HepG2 (cell line): Measurements from ENCODE around the gene P2RY8. TPM values are rescaled to one million over a fixed set of nuclear protein-coding genes. Genes with fewer than 3 reads are reported as not detected.

ENCODE experiments used
- ATAC-seq: fragments of 200-7000 bp; cut with Tn5 transposase; 3 replicates; pipeline ENCODE4 v1.9.1; 2020; ENCODE audit warnings: mild to moderate bottlenecking, moderate library complexity
- BruUV-seq: library from RNA; stranded (reverse); fragments of 400-500 nt; replicated peaks from 2 replicates; lab custom pipeline; 2021; lab: Mats Ljungman, UMichigan
- CTCF ChIA-PET: fragments of 300-600 bp; formaldehyde crosslinking; extraction: SDS; loops from one replicate; lab custom pipeline; 2021; ENCODE audit warnings: low total read pairs, inconsistent platforms, low intra/inter-chr PET ratio; lab: Yijun Ruan, JAX
- POLR2A ChIA-PET: fragments of 350-600 bp; sonication (Branson Sonifier 250); formaldehyde crosslinking; loops from one replicate; lab custom pipeline; 2020; ENCODE audit warnings: antibody characterized with exemption, inconsistent platforms; lab: Yijun Ruan, JAX
- DNase-seq: peaks from one replicate; pipeline ENCODE4 v3.0.0-alpha.2; 2015; ENCODE audit warnings: low spot score
- FAIRE-seq: peaks from 3 replicates; lab custom pipeline; 2011; peaks lifted over from hg19 to GRCh38; lab: Jason Lieb, UNC
- H2AFZ ChIP-seq: one replicate; pipeline ENCODE4 v1.6.1; 2011; ENCODE audit warnings: low read length, inconsistent platforms
- H3K27ac ChIP-seq: fragments of 300-600 bp; 3 replicates; pipeline ENCODE4 v1.8.0; 2011; ENCODE audit warnings: mixed run types, mild to moderate bottlenecking, mixed read lengths, low read length, inconsistent platforms; ENCODE audit not compliant: insufficient read depth; ENCODE audit errors: extremely low read length
- H3K27me3 ChIP-seq, 2 experiments: fragments of 200-600 bp in 1 of 2; 2 replicates in 1 of 2; 3 replicates in 1 of 2; pipeline versions ENCODE4 v1.6.0 to v1.8.0; 2011; ENCODE audit warnings: low read length in 2 of 2, mild to moderate bottlenecking in 2 of 2, moderate library complexity in 2 of 2, inconsistent platforms in 1 of 2; ENCODE audit not compliant: insufficient read depth in 2 of 2, control insufficient read depth in 1 of 2
- H3K36me3 ChIP-seq, 2 experiments: fragments of 200-600 bp in 1 of 2; replicated peaks in 1 of 2; 2 replicates in 1 of 2; 3 replicates in 1 of 2; pipeline versions ENCODE4 v1.5.1 to v1.8.0; 2011; ENCODE audit warnings: low read length in 2 of 2, inconsistent platforms in 1 of 2; ENCODE audit not compliant: insufficient read depth in 2 of 2, control insufficient read depth in 1 of 2
- H3K4me1 ChIP-seq: 2 replicates; pipeline ENCODE4 v1.5.1; 2012; ENCODE audit warnings: low read length, inconsistent platforms; ENCODE audit not compliant: insufficient read depth
- H3K4me2 ChIP-seq: 2 replicates; pipeline ENCODE4 v1.6.0; 2011; ENCODE audit warnings: low read depth, low read length, inconsistent platforms
- H3K4me3 ChIP-seq, 3 experiments: fragments of 200-600 bp in 1 of 3; sonication (generic), shearing (Covaris generic) in 1 of 3; replicated peaks in 1 of 3; 2 replicates each; pipeline ENCODE4 v1.5.1; 2011 to 2016; ENCODE audit warnings: low read length in 3 of 3, inconsistent platforms in 2 of 3, low read depth in 2 of 3, mild to moderate bottlenecking in 2 of 3, control low read depth in 1 of 3, mixed read lengths in 1 of 3; ENCODE audit not compliant: insufficient read depth in 1 of 3
- H3K79me2 ChIP-seq: one replicate; pipeline ENCODE4 v1.6.1; 2011; ENCODE audit warnings: low read length, inconsistent platforms; ENCODE audit not compliant: insufficient read depth
- H3K9ac ChIP-seq: 2 replicates; pipeline ENCODE4 v1.6.0; 2011; ENCODE audit warnings: mild to moderate bottlenecking, low read depth, low read length, inconsistent platforms; ENCODE audit not compliant: insufficient read depth
- H3K9me3 ChIP-seq: 2 replicates; pipeline ENCODE4 v1.5.1; 2012; ENCODE audit warnings: mild to moderate bottlenecking, low read length
- H4K20me1 ChIP-seq: 2 replicates; pipeline ENCODE4 v1.6.0; 2011; ENCODE audit warnings: inconsistent platforms, mild to moderate bottlenecking, low read length, moderate library complexity; ENCODE audit not compliant: insufficient read depth
- HNRNPK ChIP-seq: fragments of 200-400 bp; formaldehyde crosslinking; IDR thresholded peaks from 2 replicates; pipeline ENCODE4 v1.6.1; 2018; ENCODE audit warnings: low read length, low read depth, moderate library complexity, mild to moderate bottlenecking; ENCODE audit not compliant: poor library complexity, severe bottlenecking
- KDM1A ChIP-seq: IDR thresholded peaks from 2 replicates; pipeline ENCODE4 v1.6.1; 2016; ENCODE audit warnings: missing compliant biosample characterization
- MBNL3 ChIP-seq: fragments of 250-450 bp; sonication (Bioruptor Pico); conservative IDR thresholded peaks from 2 replicates; pipeline ENCODE4 v1.8.0; 2022; ENCODE audit warnings: mild to moderate bottlenecking, inconsistent platforms
- MTA1 ChIP-seq: sonication (generic); formaldehyde crosslinking; IDR thresholded peaks from 2 replicates; pipeline ENCODE4 v1.4.0; 2020; ENCODE audit warnings: missing genetic modification reagents, mild to moderate bottlenecking, borderline replicate concordance
- POLR2A ChIP-seq, 2 experiments: IDR thresholded peaks; 2 replicates each; pipeline ENCODE4 v1.6.1; 2011; ENCODE audit warnings: low read depth in 2 of 2, low read length in 2 of 2, mild to moderate bottlenecking in 1 of 2, moderate library complexity in 1 of 2; ENCODE audit not compliant: insufficient read depth in 1 of 2
- POLR2AphosphoS5 ChIP-seq: IDR thresholded peaks from 2 replicates; pipeline ENCODE4 v1.6.1; 2012; ENCODE audit warnings: low read depth, low read length
- SP2 ChIP-seq: sonication (generic); formaldehyde crosslinking; IDR thresholded peaks from 2 replicates; pipeline ENCODE4 v1.5.1; 2020; ENCODE audit warnings: mild to moderate bottlenecking, missing genetic modification reagents
- SRSF1 ChIP-seq: fragments of 200-400 bp; formaldehyde crosslinking; optimal IDR thresholded peaks from 2 replicates; pipeline ENCODE3; 2017; ENCODE audit warnings: mild to moderate bottlenecking, low read depth, low read length, moderate library complexity
- TAF1 ChIP-seq: sonication (generic); formaldehyde crosslinking; IDR thresholded peaks from 2 replicates; pipeline ENCODE4 v1.4.0; 2020; ENCODE audit warnings: missing genetic modification reagents
- WIZ ChIP-seq: sonication (generic); formaldehyde crosslinking; IDR thresholded peaks from 2 replicates; pipeline ENCODE4 v1.5.1; 2020; ENCODE audit warnings: mild to moderate bottlenecking, missing genetic modification reagents
- YY1 ChIP-seq: IDR thresholded peaks from 2 replicates; pipeline ENCODE4 v1.6.1; 2011; ENCODE audit warnings: low read length, low read depth, moderate library complexity, mild to moderate bottlenecking; ENCODE audit not compliant: insufficient read depth, insufficient replicate concordance
- ZNF343 ChIP-seq: sonication (generic); formaldehyde crosslinking; IDR thresholded peaks from 2 replicates; pipeline ENCODE4 v1.4.0; 2020; ENCODE audit warnings: mild to moderate bottlenecking, missing genetic modification reagents
- ZNF530 ChIP-seq: sonication (generic); formaldehyde crosslinking; IDR thresholded peaks from 2 replicates; pipeline ENCODE4 v1.5.0; 2020; ENCODE audit warnings: low read depth, mild to moderate bottlenecking, missing genetic modification reagents
- ZSCAN31 ChIP-seq: sonication (generic); formaldehyde crosslinking; IDR thresholded peaks from 2 replicates; pipeline ENCODE4 v1.5.0; 2020; ENCODE audit warnings: low read depth, mild to moderate bottlenecking, missing genetic modification reagents
- WGBS: methylation state at CpG from one replicate; pipeline ENCODE4 v1.1.6; 2017; ENCODE audit warnings: low lambda C conversion rate; 5-methylcytosine and 5-hydroxymethylcytosine counted together
- in situ Hi-C: cut with HindIII; loops from 2 replicates; pipeline ENCODE4 v1.10.0; 2017; ENCODE audit warnings: low pct_unique_long_range_greater_than_20kb; ENCODE audit not compliant: extremely low pct_ligation_motif_present
- intact Hi-C: fragments of 100-400 bp; cut with micrococcal nuclease; formaldehyde crosslinking; loops from one replicate; pipeline ENCODE4 v1.10.0; 2022; ENCODE audit not compliant: unreplicated experiment
- polyA plus RNA-seq, 8 experiments: library from polyadenylated mRNA; depleted of rRNA in 3 of 8; stranded (reverse) in 7 of 8; unstranded in 1 of 8; fragments of >200 nt; fragmentation: Illumina TruSeq in 4 of 8; extraction: Trizol in 4 of 8; gene quantifications; 2 replicates each; pipeline versions ENCODE4 v1.2.1 to v1.2.3, GENCODE V29; 2011 to 2016; ENCODE audit warnings: low read depth in 4 of 8, missing spikeins in 1 of 8, mixed read lengths in 1 of 8; ENCODE audit not compliant: insufficient read depth in 1 of 8
- total RNA-seq, 5 experiments: library from RNA; depleted of rRNA; stranded (reverse); fragments of >200 nt; fragmentation: Illumina TruSeq; extraction: Trizol; gene quantifications; 2 replicates each; pipeline ENCODE4 v1.2.3, GENCODE V29; 2016; ENCODE audit warnings: low read depth in 1 of 5
- TF ChIP-seq, protein P1 (sequence below): IDR thresholded peaks from 2 replicates; pipeline ENCODE4 v1.6.1; 2016; ENCODE audit warnings: missing genetic modification reagents, missing compliant biosample characterization

Gene P2RY8
- total and polyA plus RNA-seq, 2 of the 13 experiments (the other 11 are each of a cell fraction or from before 2014, with no cell fraction given), result 1.0 to 1.3 TPM

DNA sequence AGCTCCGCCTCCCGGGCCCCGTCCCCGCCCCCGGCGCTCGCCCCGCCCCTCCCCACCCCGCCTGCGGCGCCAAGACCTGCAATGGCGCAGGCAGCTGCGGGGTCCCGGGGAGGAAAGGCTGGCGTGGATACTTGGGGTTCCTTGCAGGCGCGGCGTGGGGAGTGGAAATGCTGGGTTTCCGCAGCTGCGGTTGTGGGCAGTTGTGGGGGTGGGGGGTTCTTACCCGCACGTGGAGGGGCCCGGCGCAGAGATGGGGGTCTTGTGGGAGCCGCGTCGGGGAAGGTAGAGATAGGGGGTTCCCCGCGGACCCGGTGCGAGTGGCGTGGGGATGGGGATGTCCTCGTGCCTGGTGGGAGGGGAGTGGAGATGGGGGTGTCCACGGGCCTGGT, 83.6 kb downstream of the P2RY8 start:
- Histone ChIP-seq H3K4me3 (peak overlapping the region; percentile 74 to 84 (median 79); a peak in 4 of 6 replicates), H3K36me3 (no peaks in the 10 kb centered on the region; a peak in 1 of 5 replicates), H3K9me3 (no peaks in the 10 kb centered on the region), H3K9ac (peak overlapping the region; percentile 66), H3K27me3 (peaks cover 1 to 9% of the 10 kb centered on the region in 2 experiments; a peak in 3 of 5 replicates), H3K27ac (peak overlapping the region; percentile 65), H3K4me2 (peak overlapping the region; percentile 55; the same call in 1 of the 2 replicates), H2AFZ (no peak overlapping the region), H3K4me1 (peaks cover 12% of the 10 kb centered on the region), H3K79me2 (peaks cover 14% of the 10 kb centered on the region), H4K20me1 (no peaks in the 10 kb centered on the region)
- in situ Hi-C loops (loop anchor here (25.0 kb wide), 1 partner anchor 1159 kb away; no protein-coding TSS in a partner anchor), intact Hi-C loops (loop anchor here (5.0 kb wide), 1 partner anchor 61 kb away; the partner anchor contains the start of gene SLC25A6)
- POLR2A ChIA-PET, result no interaction called here
- WGBS, result 1% methylated on average over 22 of the region's 34 CpGs
- FAIRE-seq (no peak), ATAC-seq (peak; percentile 59), DNase-seq (no peak)
- TF ChIP-seq SP2 (no peak), ZSCAN31 (CRISPR knock-in tag) (no peak), MTA1 (CRISPR knock-in tag) (0 out of 2 replicates have a peak, but pooled peaks have one; percentile 10), YY1 (no peak), POLR2A (IDR thresholded peaks at IDR 0.05; ENCODE audit: insufficient read depth in 1 of 2, low read depth in 2 of 2, low read length in 2 of 2) (peak in 1 of 2 experiments; percentile 55; a peak in 1 of 4 replicates), HNRNPK (peak; percentile 6), MBNL3 (CRISPR knock-in tag) (no peak), TAF1 (no peak), WIZ (CRISPR knock-in tag) (no peak), ZNF530 (CRISPR knock-in tag) (no peak), KDM1A (CRISPR knock-in tag) (no peak), SRSF1 (peak; percentile 80), POLR2AphosphoS5 (peak; percentile 53; the same call in 1 of the 2 replicates), ZNF343 (no peak)
- TF ChIP-seq, protein P1, sequence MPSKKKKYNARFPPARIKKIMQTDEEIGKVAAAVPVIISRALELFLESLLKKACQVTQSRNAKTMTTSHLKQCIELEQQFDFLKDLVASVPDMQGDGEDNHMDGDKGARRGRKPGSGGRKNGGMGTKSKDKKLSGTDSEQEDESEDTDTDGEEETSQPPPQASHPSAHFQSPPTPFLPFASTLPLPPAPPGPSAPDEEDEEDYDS (CRISPR knock-in tag), result no peak
- CTCF ChIA-PET, result no interaction called here
- BruUV-seq, result no TSS peak
